Left hindlimb (tissue), 1 donor: ENCODE measurements around the gene PRKCZ.

Source experiments
- DNase-seq: peaks from one replicate; pipeline ENCODE4 v3.0.0-alpha.2; 2018

Gene PRKCZ

DNA sequence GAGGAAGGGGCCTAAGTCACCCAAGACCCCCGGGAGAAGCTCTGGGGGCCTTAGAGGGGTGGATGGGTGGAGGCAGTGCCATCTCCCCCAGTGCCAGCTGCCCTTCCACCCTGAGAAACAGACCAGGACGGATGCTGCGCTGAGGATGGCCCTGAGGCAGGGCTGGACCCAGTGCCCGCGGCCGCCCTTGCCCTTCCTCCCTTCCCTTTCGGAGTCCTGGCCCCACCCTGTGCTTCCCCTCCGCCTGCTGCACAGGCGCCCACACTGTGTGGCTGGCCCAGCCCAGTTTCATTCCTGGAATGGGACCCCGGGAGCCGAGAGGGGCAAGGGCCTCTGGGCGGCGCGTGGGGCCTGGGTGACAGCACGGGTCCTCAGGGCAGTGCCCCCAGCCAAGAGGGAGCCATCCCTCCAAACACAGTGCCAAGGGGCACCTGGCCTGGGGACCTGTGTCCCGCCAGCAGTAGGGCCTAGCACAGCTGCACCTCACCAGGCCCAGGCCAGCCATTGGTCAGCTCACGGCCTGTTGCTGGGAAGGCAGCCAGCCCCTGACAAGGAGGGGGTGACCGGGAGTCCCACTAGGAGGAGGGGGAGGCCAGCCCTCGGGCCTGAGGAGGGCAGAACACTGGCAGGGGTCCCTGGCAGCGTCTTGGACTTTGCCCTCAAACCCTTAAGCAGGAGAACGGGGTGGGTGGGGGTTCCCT, 164.5 kb downstream of the PRKCZ start:
- DNase-seq = peak; percentile 73

DNA sequence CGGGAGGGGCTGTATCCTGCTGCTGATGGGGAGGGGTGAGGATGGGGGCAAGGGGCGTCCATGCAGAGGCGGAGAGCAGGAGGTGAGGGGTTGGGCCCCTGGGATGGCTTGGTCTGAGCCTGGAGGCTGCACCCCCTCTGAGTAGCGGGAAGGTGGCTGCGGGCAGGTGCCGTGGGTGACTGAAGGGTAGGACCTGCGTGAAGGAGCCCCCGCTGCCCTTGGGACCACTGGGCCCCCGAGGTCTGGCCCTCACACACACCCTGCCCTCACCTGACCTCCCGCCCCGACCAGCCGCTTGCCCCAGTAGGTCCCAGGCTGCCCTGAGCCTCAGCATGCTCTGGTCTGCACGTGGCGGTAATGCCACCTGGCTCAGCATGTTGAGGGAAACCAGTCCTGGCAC, 165.1 kb downstream of the PRKCZ start:
- no peak for DNase-seq

DNA sequence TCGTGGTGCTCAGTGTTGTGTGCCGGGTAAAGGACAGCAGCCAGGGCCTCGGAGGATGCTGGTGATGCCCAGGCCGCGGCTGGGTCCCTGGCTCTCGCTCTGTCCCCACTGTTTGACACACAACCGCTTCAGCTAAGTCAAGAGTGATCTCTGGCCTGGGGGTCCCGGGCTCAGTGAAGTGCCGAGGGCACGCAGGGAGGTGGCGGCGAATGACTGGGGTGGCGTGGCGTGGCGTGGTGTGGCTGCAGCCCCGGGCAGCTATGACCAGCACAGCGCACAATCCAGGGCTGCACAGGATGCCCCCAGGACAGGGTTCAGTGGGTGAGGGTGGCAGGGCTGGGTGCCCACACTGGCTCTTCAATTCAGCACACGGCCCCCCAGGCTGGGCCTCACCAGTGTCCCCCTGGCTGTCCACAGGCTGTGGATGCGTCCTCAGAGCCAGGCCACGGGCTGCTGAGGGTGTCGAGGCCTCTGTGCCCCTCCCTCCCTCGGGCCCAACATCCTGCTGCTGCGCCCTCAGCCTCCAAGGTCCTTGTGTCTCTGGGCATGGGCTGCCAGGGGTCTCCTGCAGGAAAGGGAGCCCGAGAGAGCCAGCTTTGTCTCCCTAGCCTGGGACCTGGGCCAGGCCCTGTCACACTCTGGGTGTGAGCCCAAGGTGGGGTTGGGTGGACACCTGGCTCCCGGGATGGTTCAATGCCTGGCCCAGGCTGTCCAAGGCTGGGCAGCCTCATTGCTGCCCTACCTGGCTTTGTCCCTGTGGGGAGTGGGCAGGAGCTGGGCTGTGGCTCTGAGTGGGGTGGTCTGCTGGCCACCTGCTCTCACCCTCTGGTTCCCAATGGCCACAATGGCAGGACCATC, 165.9 kb downstream of the PRKCZ start:
- peak; percentile 40 for DNase-seq

DNA sequence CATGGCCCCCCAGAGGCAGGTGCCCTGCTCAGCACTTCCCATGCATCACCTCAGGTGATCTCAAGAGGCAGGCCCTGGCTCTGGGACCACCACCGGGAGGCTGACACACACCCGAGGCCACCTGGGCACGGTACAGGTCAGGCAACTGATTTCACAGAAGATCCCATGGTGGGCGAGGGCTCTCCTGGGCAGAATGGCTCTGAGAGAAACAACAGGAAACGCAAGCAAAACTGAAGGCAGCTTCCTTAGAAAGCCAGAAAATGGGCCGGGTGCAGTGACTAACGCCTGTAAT, 166.5 kb downstream of the PRKCZ start:
- DNase-seq = no peak

DNA sequence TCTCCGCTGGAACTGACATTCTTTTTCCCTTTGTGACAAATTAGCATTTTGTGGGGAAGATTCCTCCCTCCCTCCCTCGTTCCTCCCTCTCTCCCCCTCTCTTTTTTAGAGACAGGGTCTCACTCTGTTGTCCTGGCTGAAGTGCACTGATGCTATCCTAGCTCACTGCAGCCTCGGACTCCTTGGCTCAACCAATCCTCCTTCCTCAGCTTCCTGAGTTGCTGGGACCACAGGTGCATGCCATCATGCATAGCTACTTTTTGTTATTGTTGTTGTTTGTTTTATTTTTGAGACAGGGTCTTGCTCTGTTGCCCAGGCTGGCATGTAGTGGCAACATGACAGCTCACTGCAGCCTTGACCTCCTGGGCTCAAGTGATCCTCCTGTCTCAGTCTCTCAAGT, 171.1 kb downstream of the PRKCZ start:
- no peak for DNase-seq

DNA sequence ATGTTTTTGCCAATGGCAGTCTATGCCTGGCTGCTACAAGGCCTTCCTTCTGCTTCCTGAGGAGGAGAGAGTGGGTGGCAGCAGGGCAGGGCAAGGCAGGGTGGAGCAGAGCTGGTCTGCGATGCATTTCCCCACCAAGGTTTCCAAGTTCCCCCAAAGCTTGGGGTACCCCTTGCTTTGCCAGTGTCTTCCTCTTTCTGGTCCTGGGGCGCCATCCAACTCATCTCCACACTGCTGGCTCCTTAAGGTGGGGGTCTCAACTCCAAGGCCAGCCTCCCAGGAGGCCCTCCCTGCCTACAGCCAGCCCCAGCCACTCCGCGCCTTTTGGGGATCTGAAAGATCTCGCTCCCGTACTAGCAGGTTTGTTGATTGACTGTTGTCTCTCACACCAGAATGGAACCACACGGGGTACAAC, 174.0 kb downstream of the PRKCZ start:
- no peak for DNase-seq

DNA sequence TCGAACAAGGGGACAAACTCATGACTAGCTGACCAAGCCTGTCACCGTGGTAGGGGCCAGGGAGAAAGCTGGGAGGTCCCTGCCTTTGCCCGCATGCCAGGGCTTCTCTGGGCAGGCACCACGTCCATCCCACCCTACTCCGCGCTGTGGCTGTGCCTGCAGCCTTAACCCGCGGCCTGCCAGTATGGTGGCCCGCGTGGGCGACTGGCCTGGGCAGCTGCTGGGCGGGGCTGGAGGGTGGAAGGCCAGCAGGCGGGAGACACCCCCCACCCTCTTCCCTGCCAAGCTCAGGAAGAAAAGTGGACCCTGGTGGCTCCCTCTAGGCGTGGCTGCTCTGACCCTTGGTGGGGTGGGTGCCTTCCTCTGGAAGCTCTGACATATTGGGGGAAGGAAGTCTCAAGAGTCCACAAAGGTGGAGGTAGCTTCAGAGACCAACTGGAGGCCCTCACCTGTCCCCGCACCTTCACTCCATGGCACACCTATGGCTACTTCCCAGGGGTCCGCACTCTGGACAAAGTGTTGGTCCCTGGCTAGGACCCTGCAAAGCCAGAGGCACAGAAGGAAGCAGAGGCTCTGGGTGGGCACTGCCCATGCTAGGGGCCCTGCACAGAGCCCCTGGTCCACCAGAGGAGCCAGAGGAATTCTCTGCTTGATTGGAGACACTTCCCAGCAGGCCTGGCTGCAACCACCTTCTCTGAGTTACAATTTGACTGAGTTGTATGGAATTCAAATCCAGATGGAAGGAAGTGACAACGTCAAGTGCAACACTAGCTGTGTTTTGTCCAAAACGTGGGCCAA, 174.6 kb downstream of the PRKCZ start:
- DNase-seq = peak; percentile 23

DNA sequence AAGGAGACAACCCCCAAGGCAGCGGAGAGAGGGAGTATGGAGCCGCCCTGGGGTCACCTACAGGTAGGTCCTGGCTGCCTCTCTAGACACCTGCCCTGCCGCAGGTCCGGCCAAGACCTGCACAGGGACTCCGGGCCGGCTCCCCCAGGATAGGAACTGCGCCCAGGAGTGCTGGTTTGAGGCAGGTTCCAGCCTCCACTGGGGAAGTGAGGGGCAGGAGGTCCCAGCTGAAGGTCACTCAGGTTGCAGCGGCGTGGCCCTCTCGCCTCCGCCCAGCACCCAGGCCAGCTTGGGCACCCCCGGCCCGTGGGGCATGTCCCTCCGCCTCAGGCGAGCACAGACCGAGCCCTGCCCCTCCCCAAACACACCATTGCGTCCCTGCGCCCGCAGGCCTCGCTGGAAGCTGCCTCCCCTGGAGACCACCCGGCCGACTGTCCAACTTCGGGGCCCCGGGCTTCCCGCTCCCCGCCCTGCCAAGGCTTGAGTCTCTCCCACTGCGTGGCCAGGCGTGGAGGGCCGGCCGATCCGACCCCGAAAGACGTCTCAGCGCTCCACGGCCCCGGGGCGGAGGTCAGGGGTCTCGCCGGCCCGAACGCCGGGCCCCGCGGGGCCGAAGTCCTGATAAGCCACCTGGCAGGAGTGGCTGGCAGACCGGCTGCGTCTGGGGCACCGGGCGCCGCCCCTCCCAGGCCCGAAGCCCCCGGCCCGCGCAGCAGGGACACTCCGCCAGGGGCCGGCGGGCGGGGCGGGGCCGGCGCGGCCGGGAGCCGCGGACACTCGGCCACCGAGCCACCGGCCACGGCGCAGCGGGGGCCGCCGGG, 176.5 kb downstream of the PRKCZ start:
- DNase-seq = peak; percentile 51

DNA sequence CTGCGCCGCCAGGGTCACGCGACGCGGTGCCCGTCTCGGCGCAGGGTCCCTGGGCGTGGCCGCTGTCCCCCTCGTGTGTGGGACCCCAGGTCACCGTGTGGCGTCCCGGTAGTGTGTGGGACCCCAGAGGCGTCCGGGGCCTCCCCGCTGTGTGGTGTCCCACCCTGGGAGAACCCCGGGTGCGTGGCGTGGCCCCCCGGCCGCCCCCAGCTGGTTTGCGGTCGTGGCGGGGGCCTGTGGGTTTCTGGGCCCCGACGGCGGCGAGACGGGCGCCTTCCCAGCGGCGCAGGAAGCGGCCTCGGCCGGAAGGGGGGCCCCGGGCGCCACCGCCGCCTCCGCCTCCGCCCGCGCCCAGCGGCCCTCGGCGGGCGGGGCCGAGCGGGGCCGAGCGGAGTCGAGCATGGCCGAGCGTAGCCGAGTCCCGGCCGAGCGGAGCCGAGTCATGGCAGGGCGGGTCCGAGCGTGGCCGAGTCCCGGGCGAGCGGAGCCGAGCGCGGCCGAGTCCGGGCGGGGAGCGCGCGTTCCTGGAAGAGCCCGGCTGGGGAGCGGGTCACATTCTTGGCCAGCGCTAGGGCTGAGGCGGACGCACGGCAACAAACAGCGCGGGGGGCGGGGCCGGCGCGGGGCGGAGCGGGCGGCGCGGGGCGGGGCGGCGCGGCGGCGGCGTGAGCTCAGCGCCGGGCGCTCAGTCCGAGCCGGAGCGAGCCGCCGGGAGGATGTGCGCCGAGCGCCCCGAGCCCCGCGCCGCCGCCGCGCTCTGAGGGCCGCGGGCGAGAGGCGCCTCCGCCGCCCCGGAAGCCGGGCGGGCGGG, 177.3 kb downstream of the PRKCZ start:
- DNase-seq = peak; percentile 99

DNA sequence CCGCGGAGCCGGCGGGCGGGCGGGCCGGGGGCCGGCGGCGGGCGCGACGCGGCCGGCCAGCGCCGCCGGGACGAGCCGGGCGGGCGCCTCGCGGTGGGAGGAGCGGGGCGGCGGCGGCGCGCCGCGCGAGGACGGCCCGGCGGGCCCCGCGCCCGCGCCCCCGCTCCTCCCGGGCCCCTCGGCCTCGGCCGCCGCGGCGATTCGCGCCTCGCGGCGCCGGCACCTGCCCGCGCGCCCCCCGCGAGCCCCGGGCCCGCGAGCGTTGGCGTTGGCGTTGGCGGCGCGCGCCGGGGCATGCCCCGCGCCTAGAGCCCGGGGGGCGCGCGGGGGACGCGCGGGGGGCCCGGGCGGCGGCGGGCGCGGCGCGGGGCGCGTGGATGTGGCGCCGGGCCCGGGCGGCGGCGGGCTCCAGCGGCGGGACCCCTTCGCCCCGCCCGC, 178.0 kb downstream of the PRKCZ start, which contains the start of gene SKI:
SKI (plus strand) TSS at position 163 of the 438 bp plus-strand sequence. CDS start 448 bp downstream, outside the sequence.
- DNase-seq = no peak

DNA sequence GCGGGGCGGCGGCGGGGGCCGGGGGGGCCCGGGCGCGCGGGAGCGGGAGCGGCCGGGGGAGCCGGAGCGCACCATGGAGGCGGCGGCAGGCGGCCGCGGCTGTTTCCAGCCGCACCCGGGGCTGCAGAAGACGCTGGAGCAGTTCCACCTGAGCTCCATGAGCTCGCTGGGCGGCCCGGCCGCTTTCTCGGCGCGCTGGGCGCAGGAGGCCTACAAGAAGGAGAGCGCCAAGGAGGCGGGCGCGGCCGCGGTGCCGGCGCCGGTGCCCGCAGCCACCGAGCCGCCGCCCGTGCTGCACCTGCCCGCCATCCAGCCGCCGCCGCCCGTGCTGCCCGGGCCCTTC, 178.5 kb downstream of the PRKCZ start:
- DNase-seq = peak; percentile 45

DNA sequence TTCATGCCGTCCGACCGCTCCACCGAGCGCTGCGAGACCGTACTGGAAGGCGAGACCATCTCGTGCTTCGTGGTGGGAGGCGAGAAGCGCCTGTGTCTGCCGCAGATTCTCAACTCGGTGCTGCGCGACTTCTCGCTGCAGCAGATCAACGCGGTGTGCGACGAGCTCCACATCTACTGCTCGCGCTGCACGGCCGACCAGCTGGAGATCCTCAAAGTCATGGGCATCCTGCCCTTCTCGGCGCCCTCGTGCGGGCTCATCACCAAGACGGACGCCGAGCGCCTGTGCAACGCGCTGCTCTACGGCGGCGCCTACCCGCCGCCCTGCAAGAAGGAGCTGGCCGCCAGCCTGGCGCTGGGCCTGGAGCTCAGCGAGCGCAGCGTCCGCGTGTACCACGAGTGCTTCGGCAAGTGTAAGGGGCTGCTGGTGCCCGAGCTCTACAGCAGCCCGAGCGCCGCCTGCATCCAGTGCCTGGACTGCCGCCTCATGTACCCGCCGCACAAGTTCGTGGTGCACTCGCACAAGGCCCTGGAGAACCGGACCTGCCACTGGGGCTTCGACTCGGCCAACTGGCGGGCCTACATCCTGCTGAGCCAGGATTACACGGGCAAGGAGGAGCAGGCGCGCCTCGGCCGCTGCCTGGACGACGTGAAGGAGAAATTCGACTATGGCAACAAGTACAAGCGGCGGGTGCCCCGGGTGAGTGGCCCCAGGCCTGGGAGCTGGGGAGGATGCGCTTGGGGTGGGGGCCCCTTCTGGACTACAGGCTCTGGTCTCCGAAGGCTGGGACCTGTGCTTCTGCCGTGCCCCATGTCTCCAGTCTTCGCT, 179.0 kb downstream of the PRKCZ start:
- DNase-seq = peak; percentile 76

DNA sequence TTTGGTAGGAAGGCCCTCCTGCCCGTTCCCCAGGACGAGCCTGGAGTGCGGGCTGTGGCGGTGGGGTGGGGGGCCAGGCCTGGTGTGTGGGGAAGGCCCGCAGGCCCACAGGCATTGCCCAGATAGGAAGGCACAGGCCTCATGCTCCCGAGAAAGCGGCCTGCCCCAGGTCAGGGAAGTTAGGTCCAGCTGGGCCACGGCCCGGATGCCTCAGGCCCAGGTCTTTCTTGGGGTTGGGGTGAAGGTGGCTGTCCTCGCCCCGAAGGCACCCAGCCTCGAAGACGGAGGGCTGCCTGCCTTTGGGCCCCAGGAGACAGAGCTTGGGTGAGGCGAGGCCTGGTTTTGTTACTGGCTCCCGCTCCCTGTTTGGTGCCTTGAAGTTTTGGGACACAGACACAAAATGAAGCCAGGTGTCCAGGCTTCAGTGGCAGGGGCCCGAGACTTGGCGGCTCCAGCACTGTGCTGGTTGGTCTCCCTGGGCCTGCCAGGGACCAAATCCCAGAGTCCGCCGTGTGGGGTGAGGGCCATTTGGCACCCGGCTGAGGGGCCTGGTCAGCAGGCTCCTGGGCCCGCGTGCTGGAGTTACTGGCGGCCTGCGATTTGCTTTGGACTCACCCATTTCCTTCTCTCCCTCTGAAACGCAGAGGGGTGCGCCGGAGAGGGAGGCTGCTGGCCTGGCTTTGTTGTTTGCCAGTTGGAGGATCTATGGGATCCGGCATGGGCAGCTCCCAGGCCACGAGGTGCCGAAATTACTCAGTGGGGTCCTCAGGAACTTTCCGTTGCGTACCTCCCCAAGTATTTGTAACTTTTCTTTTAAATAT, 179.9 kb downstream of the PRKCZ start:
- DNase-seq = peak; percentile 66

DNA sequence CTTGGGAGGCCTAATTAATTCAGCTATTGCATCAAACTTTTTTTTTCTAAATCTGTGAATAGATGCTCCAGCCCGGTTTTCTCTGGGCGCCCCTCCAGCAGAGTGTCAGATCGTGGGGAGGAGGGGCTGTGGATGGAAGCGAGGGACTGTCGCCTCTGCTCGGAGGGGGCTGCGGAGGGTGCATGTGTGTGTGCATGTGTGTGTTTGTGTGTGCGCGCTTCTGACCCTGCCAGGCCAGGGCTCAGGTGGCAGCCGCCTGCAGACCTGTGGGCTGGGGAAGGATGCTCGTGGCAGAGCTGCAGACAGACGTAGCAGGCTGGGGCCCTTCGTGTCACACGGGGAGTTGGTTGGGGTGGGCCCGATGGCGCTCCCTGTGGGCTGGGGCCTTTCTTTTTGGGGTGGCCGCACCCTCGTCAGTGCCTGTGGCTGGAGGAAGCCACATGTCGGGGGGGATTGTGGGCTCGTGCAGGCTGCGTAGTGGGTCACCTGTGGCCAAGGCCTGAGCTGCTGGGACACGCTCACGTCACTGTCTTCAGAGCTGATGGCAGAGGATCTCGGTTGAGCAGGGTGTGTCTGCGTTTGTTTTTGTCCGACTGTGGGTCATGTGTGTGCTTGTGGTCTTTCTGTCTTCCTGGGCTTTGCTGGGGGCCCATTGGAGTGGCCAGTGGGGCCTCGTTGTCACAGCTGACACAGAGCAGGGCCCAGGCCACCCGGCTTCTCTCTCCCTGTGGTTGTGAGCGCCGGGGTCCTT, 180.7 kb downstream of the PRKCZ start:
- peak; percentile 62 for DNase-seq

DNA sequence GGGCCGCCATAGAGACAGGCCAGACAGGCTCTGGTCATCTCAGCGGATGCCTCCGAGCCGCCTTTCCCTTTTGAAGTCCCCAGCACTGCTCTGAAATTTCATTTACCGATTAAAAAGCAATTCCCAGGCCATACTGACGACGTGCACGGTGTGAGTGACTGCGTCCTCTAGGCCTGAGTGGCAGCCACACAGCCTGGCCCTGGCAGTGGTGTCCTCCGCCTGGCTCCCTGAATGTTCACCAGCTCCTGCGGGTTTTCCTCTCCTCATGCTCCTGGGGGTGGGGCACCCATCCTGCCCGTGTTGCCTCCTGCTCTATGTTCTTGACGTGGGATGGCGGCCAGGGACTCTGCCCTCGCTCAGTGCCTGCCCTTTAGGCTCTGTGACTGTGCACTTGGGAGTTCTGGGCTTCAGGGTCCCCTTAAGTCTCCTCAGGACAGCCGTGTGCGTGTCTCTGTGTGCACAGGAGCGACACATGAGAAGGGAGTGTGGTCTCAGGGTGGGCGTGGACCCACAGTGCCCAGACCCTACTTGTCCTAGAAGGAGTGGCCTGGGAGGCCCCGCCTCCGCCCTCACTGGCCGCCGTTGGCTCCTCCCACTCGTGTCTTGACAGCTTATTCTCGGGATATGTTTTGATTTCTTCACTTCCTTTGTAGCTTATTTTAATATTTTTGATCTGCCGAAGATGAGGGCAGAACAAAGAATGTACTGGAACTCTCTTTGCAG, 181.5 kb downstream of the PRKCZ start:
- peak; percentile 80 for DNase-seq

DNA sequence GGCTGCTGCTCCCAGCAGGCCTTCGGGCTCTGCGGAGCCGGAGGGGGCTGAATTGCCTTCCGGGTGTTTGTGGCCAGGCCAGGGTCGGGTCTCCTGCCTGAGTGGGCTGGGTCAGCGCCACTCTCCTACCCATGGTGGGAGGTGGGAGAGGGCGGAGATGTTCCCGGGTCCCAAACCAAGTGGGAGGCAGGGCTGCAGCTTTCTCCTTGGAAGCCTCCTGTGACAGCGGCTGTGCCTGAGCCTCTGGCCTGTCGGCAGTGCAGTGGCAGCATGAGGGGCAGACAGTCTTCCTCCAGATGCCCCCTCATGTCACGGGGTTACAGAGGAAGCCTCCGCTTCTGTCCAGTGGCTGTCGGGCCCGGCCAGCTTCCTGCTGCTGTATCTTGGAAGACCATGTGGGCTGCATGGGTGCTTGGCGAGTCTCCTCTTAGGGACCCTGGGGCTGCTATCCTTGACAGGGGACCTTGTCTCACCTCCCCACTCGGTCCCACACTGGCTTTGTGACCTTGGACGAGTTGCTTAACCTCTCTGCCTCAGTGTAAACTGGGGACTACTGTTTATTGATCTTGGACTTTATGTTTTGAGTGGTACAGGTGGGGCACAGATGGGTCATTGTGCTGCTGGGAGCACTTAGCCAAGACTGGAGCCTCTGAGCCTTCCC, 182.2 kb downstream of the PRKCZ start:
- peak; percentile 42 for DNase-seq

DNA sequence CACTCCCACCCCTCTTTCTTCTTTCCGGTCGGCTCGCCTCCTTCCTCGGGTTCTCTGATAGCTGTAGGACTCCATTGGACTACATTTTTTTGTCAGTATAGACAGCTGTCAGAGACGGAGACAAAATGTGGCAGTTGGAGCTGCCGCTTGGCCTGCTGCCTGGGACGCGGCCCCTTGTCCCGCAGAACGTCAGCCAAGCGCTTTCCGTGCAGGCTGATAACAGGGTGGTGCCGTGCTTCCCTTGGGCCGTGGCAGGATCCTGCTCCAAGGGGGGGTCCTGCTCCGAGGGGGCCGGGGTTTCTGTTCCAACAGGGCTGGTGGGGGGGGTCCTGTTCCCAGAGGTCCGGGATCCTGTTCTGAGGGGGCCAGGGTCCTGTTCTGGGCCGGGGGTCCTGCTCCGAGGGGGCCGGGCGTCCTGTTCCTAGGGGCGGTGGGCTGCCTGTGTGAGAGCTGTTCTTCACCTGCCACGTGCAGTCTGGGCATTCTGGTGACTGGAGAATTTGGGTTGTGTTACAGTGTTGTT, 182.8 kb downstream of the PRKCZ start:
- DNase-seq = peak; percentile 47

DNA sequence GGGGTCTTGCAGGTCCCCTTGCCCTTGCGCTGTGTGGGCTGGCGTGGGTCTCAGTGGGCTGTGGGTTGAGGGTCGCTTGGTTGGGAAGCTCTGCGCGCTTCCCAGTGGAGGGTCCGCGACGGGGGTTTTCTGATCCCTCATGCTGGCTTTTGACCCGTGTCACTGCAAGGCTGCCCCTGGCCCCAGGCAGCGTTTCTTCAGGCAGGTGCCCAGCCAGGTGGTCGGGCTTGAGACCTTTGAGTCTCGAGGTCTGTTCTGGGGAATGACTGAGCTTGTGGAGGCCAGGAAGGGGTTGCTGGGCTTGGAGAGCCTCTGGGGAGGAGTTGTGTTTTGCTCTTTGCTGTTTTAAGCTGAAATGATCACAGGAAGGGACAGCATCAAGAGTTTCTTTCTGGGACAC, 183.3 kb downstream of the PRKCZ start:
- peak; percentile 26 for DNase-seq
